Activated CD4-positive, alpha-beta T cell treated with anti-CD3 and anti-CD28 coated beads, Interleukin-2, amount 10 ng/mL, durations not matched to agents 24 days and 14 days (primary cell): ENCODE results near the gene PLK2. TPM values are rescaled to one million over a fixed set of nuclear protein-coding genes. Genes with fewer than 3 reads are reported as not detected.

Experiments used
- DNase-seq: peaks from one replicate; pipeline ENCODE4 v3.0.0; 2022
- H3K27ac Mint-ChIP-seq: one replicate; pipeline ENCODE4 v1.8.0; 2022; ENCODE audit warnings: mild to moderate bottlenecking, mixed read lengths
- H3K27me3 Mint-ChIP-seq: one replicate; pipeline ENCODE4 v1.8.0; 2022; ENCODE audit warnings: mixed read lengths
- H3K36me3 Mint-ChIP-seq: one replicate; pipeline ENCODE4 v1.8.0; 2022; ENCODE audit warnings: low read depth, mild to moderate bottlenecking, mixed read lengths
- H3K4me1 Mint-ChIP-seq: one replicate; pipeline ENCODE4 v1.8.0; 2021; ENCODE audit warnings: mixed read lengths
- H3K4me3 Mint-ChIP-seq: one replicate; pipeline ENCODE4 v1.8.0; 2022; ENCODE audit warnings: mild to moderate bottlenecking, moderate library complexity, mixed read lengths
- H3K9me3 Mint-ChIP-seq: one replicate; pipeline ENCODE4 v1.8.0; 2021; ENCODE audit warnings: mixed read lengths
- intact Hi-C: fragments of 100-400 bp; cut with micrococcal nuclease; formaldehyde crosslinking; loops from one replicate; pipeline ENCODE4 v1.15.1; 2023
- total RNA-seq: library from RNA; stranded (reverse); gene quantifications from 2 replicates; pipeline ENCODE4 v1.2.3, GENCODE V29; 2022

The PLK2 gene
- total RNA-seq, 1 donor from 2014 or later: 30.1 TPM

DNA sequence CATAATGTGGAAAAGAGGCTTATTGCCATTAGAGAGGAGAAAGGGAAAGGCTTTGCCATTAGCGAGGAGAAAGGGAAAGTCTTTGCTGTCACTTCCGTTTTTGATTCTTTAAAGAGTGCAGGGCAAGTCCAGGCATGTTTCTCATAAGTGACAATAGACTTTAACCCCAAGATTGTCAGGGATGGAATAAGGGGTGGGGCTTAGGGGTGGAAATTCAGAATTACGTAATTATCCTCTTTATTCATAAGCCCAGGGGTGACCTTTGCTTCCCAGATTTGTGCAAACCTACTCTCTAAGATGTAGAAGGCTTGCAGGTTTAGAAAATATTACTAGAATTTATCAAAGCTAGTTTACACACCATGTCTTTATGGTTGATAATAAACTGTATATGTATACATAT lies 2.3 kb upstream of the PLK2 start:
- peaks cover 19% of the 10 kb centered on the region for H3K27me3 Mint-ChIP-seq
- no peaks in the 10 kb centered on the region for H3K9me3 Mint-ChIP-seq
- peak overlapping the region; percentile 20 for H3K27ac Mint-ChIP-seq
- intact Hi-C loops: loop anchor here (1.0 to 5.0 kb wide), 2 partner anchors 812 to 1555 kb away; partner anchors contain the start of gene SETD9
- peaks cover 3% of the 10 kb centered on the region for H3K36me3 Mint-ChIP-seq
- H3K4me3 Mint-ChIP-seq: no peak overlapping the region
- peak; percentile 56 for DNase-seq
- peaks cover 26% of the 10 kb centered on the region for H3K4me1 Mint-ChIP-seq

DNA sequence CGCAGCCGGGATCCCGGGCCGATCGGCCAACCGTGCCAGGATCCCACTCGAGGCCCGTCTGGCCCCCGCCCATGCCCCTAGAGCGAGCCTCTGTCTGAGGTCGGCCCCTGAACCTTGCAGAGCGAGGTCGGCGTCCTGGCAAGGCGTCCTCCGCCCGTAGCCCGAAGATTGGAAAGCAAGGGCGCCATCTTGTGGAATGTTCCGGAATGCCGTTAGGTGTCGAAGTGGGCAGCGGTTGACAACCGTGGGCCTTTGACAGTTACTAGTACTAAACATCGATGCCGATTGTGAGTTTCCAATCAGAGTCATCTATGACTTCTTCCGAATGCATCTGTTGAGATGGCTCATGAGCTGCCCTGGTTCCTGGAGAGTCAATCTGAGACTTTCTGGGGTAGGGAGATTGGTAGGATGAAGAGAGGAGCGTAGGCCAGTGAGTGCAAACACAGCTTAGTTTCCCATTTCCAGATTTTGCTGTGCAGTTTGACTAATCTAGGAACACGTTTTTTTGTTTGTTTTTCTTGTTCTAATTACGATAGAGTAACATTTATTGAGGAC lies 923 bp upstream of the PLK2 start:
- Mint-ChIP-seq H3K4me1 (peaks cover 20% of the 10 kb centered on the region), H3K36me3 (peaks cover 7% of the 10 kb centered on the region)
- DNase-seq: peak; percentile 97

DNA sequence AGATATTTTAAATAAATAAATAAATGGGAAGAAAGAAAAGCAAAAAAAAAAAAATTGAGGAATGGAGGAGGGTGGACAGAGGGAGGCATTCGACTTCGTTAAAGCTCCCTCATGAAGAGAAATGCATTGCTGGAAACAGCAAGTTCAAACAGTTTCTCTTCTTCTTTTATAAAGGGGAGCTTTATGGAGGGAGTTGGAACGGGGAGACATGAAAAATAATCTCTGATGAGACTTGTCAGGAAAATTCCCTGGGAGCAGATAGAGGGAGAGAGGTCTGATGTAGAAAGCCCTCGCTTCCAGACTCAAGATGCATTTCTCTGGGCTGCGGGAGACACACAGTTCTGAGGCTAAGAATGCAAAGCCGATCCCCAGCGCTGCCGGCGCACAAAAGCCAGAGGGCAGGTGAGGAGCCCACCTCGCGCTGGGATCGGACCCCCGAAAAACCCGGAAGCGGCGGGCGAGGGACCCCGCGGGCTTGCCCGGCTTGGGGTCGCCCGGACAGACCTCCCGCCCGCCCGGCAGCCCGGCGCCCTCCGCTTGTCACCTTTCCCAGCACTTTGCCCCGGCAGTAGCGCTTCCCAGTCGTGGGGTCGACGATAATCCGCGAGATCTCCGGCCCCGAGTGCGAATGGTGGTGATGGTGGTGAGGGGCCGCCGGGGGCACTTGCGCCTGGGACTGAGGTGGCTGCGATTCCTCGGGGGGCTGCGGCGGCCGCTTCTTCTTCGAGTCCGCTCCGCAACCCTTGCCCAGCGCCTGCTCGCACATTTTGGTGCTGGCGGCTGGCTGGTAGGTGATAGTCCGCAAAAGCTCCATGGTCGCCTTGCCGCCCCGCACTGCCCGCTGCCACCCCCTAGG lies 512 bp downstream of the PLK2 start:
- H3K27ac Mint-ChIP-seq: peak overlapping the region; percentile 43
- H3K27me3 Mint-ChIP-seq: peaks cover 22% of the 10 kb centered on the region
- H3K36me3 Mint-ChIP-seq: peaks cover 12% of the 10 kb centered on the region
- H3K4me1 Mint-ChIP-seq: peaks cover 20% of the 10 kb centered on the region
- H3K4me3 Mint-ChIP-seq: peak overlapping the region; percentile 85
- intact Hi-C loops: loop anchor here (1.0 to 5.0 kb wide), 6 partner anchors 680 to 1552 kb away; partner anchors contain the start of genes MIER3 and SETD9
- no peaks in the 10 kb centered on the region for H3K9me3 Mint-ChIP-seq
- DNase-seq: no peak

More for the DNA sequence above, 923 bp upstream of the PLK2 start:
- Mint-ChIP-seq H3K27ac (peak overlapping the region; percentile 43), H3K4me3 (peak overlapping the region; percentile 85), H3K9me3 (no peaks in the 10 kb centered on the region), H3K27me3 (peaks cover 22% of the 10 kb centered on the region)
- intact Hi-C loops: loop anchor here (1.0 to 5.0 kb wide), 6 partner anchors 682 to 1554 kb away; partner anchors contain the start of genes MIER3 and SETD9

DNA sequence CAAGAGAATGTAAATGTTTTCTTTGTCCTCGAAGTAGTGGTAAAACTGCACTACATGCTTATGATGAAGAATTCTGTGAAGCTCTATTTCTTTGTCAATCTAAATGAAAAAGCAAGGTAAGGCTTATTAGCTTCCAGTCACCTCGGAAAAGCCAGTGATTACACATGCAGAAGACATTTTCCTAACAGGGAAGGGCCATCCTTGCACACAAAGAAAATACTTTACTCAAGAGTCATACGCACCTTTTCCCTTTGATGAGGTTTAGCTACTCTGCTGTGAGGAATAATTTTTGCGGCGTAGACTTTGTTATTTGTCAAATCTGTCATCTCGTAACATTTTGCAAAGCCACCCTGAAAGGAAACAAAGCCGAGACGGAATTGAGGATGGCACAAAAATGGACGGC lies 1.1 kb downstream of the PLK2 start:
- peaks cover 22% of the 10 kb centered on the region for H3K27me3 Mint-ChIP-seq
- peaks cover 20% of the 10 kb centered on the region for H3K4me1 Mint-ChIP-seq
- no peak for DNase-seq
- intact Hi-C loops: no loop called here
- H3K4me3 Mint-ChIP-seq: peak overlapping the region; percentile 85
- no peaks in the 10 kb centered on the region for H3K9me3 Mint-ChIP-seq
- H3K27ac Mint-ChIP-seq: peak overlapping the region; percentile 20
- peaks cover 14% of the 10 kb centered on the region for H3K36me3 Mint-ChIP-seq

DNA sequence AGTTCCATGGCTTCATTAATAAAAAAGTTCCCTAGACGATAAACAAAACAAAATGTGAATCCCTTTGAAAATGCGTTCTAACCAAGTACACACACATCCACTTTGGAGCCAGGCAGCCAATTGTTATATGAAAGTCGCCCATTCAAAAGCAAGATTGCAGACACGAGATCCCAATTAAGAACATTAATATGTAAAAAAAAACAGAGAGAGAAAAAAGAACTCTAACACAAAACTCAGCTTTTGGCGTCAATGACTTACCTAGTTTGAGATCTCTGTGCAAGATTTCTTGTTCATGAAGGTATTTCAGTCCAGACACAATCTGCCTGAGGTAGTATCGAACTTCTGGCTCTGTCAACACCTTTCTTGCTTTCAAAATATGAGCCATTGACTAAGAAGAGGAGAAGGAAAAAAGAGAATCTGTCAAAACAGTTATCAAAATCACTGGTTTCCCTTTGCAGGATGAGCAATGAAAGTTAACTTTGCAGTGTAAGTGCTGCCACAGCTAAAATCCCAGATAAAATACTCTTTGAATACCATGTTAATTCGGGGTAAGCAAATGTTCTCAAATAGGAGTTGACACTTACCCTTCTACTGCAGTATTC lies 1.6 kb downstream of the PLK2 start:
- H3K27ac Mint-ChIP-seq: no peak overlapping the region
- peaks cover 14% of the 10 kb centered on the region for H3K36me3 Mint-ChIP-seq
- no peak for DNase-seq
- intact Hi-C loops: no loop called here
- H3K27me3 Mint-ChIP-seq: peaks cover 22% of the 10 kb centered on the region
- peak overlapping the region; percentile 85 for H3K4me3 Mint-ChIP-seq
- no peaks in the 10 kb centered on the region for H3K9me3 Mint-ChIP-seq
- peaks cover 20% of the 10 kb centered on the region for H3K4me1 Mint-ChIP-seq

DNA sequence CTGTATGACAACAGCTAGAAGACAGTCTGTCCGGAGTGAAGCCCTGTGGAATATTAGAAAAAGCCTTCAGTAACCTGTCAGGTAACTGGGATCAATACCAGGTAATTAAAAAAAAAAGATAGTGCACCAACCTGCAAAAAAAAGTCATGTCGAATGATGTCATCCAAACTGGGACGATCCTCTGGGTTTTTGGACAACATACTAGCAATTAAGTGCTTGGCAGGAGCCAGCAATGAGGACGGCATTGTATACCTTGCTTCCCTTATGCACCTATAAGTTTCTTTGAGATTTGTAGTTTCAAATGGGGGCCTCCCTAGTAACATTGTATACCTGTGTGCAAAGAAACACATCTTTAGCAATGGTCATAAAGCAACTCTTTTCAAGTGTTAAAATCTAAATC lies 2.8 kb downstream of the PLK2 start:
- intact Hi-C loops: no loop called here
- Mint-ChIP-seq H3K9me3 (no peaks in the 10 kb centered on the region), H3K4me3 (no peak overlapping the region)

DNA sequence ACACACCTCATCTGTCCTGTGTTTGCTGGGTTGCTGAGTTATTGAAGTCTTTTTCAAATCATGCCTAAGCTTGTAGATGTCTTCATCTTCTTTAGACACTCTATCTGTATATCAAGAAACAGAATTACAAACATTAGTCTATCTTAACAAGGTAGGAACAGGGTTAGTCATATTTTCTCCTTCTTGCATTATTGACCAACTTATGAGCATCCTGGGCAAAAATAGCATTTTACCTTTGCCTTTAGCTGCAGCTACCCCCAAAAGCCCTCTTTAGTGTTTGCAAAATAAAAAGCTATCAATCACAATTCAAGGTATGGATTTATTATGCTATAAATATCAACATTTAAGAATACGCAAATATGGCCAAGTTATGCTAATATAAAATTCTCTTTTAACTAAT lies 3.4 kb downstream of the PLK2 start:
- Mint-ChIP-seq H3K36me3 (peaks cover 14% of the 10 kb centered on the region), H3K27ac (no peak overlapping the region), H3K9me3 (no peaks in the 10 kb centered on the region), H3K27me3 (peaks cover 22% of the 10 kb centered on the region), H3K4me1 (peaks cover 17% of the 10 kb centered on the region), H3K4me3 (no peak overlapping the region)
- peak; percentile 32 for DNase-seq
- intact Hi-C loops: no loop called here

More for the DNA sequence above, 2.8 kb downstream of the PLK2 start:
- no peak for DNase-seq
- peaks cover 14% of the 10 kb centered on the region for H3K36me3 Mint-ChIP-seq
- peaks cover 19% of the 10 kb centered on the region for H3K4me1 Mint-ChIP-seq
- H3K27ac Mint-ChIP-seq: no peak overlapping the region
- peaks cover 22% of the 10 kb centered on the region for H3K27me3 Mint-ChIP-seq

DNA sequence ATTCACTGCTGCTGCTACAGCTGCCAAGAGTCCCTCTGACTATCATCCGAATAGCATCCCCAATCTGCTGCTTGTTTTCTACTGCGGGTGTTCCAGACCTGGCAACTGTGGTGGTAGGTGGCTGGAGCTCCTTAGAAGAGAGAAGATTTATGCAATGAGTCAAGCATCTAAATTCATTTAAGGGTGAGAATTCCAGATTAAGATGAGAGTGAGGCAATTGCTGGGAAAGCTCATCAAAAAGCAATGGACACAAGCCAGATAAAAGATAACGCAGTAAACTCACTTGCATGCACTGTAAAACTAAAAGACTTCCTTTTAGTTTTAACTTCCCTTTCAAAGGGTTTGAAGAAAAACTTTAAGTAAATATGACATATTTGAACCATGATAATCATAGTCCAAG lies 3.9 kb downstream of the PLK2 start:
- peaks cover 13% of the 10 kb centered on the region for H3K4me1 Mint-ChIP-seq
- no peak overlapping the region for H3K4me3 Mint-ChIP-seq
- H3K9me3 Mint-ChIP-seq: no peaks in the 10 kb centered on the region
- DNase-seq: peak; percentile 46
- no peak overlapping the region for H3K27ac Mint-ChIP-seq
- H3K27me3 Mint-ChIP-seq: peaks cover 23% of the 10 kb centered on the region
- intact Hi-C loops: no loop called here
- H3K36me3 Mint-ChIP-seq: peaks cover 14% of the 10 kb centered on the region

DNA sequence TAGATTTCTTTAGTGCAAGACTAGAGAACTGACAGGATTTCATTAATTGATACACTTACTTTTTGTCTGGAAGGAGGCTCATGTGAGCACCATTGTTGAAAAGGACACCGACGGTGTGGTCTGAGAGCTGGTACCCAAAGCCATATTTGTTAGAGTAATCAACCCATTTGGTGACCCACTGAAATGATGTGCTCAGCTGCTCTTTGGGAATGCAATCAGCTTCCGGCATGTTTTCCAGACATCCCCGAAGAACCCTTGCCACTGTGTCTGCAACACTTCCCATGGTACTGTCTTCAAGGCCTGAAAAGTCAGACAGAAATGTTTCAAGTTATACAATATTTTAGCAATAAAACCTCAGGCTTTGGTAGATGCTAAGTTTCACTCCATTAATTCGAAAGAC lies 4.4 kb downstream of the PLK2 start:
- intact Hi-C loops: no loop called here
- no peak overlapping the region for H3K4me3 Mint-ChIP-seq
- H3K36me3 Mint-ChIP-seq: peaks cover 14% of the 10 kb centered on the region
- peak; percentile 41 for DNase-seq
- no peaks in the 10 kb centered on the region for H3K9me3 Mint-ChIP-seq
- peaks cover 27% of the 10 kb centered on the region for H3K27me3 Mint-ChIP-seq
- no peak overlapping the region for H3K27ac Mint-ChIP-seq
- H3K4me1 Mint-ChIP-seq: peaks cover 8% of the 10 kb centered on the region

DNA sequence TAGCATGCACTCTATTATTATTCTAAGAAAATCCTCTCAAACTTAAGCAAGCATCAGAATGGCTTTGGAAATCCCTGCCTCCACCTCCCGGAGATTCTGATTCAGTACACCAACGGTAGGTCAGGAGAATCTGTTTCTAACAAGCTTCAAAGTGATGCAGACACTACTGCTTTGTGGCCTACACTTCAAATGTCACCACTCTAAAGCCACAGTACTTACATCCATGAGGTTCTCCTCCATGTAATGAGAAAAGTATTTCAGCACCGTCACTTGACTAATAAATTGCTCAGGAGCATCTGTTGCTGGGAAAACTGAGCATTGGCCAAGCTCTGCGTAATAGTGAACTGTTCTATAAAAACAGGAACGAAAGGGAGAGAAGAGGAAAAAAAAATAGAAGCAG lies 4.8 kb downstream of the PLK2 start:
- intact Hi-C loops: no loop called here
- Mint-ChIP-seq H3K4me3 (no peak overlapping the region), H3K9me3 (no peaks in the 10 kb centered on the region), H3K27me3 (peaks cover 27% of the 10 kb centered on the region), H3K27ac (no peak overlapping the region), H3K36me3 (peaks cover 14% of the 10 kb centered on the region), H3K4me1 (peaks cover 8% of the 10 kb centered on the region)
- peak; percentile 51 for DNase-seq

DNA sequence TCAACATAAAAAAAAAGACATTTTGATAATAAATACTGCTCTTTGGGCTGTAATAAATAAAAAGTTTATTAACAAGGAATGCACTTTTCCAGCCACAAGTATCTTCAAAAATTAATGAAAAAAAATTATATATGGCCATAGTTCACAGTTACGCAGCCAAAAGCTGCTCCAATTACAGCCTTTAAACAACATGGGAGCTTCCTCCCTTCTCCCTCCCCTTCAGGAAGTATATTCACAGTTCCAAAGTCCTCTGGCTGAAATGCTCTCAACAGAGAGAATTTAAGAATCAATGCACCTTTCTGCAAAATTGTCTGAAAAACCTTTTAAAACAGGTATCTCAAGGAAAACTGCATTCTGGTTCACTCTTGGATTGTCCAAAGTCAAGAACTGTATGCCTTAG lies 5.9 kb downstream of the PLK2 start:
- Mint-ChIP-seq H3K4me1 (peaks cover 6% of the 10 kb centered on the region), H3K4me3 (no peak overlapping the region), H3K27ac (no peak overlapping the region), H3K27me3 (peaks cover 26% of the 10 kb centered on the region), H3K36me3 (peaks cover 14% of the 10 kb centered on the region), H3K9me3 (no peaks in the 10 kb centered on the region)
- intact Hi-C loops: no loop called here
- DNase-seq: peak; percentile 25

DNA sequence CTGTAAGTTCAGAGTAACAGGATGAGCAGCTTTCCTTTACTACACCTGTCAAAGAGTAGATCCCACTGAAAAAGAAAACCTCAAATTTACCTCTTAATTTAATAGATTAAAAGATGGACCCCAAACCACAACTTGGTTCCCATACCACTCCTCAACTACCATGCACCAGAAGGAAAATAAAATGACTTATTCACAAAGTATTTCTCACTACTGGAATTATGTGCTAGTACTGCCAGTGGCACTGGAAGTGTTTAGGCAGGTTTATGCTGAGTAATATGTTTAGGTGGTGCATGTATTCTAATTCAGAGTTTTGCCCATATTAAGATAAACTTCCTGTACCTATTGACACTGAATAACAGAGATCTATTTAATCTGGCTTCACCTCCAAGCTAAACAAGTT lies 6.6 kb downstream of the PLK2 start:
- peaks cover 13% of the 10 kb centered on the region for H3K36me3 Mint-ChIP-seq
- peaks cover under 1% of the 10 kb centered on the region for H3K4me1 Mint-ChIP-seq
- intact Hi-C loops: no loop called here
- no peak overlapping the region for H3K4me3 Mint-ChIP-seq
- peaks cover 20% of the 10 kb centered on the region for H3K27me3 Mint-ChIP-seq
- no peak for DNase-seq
- no peak overlapping the region for H3K27ac Mint-ChIP-seq
- no peaks in the 10 kb centered on the region for H3K9me3 Mint-ChIP-seq

DNA sequence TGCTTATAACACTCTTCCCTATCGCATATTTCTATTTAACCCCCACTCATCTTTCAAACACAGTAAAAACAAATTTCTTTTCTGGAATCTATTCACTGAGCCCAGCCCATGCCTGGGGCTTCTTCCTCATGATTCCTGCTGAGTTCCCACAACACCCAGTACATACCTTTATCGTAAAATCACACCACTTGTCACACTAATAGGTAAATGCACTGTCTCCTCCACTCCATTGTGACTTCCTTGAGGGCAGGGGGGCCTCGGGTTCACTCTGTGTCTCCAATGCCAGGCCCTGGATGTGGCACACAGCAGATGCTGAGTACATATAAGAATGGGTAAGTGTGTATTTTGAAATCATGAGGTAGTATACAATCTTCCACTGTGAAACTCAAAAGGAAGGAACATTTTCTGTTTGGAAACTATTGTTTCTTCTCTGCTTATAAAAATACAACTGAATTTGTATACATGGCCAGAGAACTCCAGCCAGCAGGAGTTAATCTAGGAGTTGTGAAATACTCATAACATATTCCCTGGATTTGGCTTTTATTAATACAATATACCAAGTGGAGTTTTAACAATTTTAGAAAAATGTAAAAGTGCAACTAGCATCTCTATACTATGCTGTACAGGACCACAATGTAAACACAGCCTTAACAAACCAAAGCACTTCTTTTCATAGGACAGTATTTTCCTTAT lies 7.2 kb downstream of the PLK2 start:
- DNase-seq: peak; percentile 44
- H3K4me3 Mint-ChIP-seq: no peak overlapping the region
- no peaks in the 10 kb centered on the region for H3K4me1 Mint-ChIP-seq
- H3K27me3 Mint-ChIP-seq: peaks cover 15% of the 10 kb centered on the region
- H3K9me3 Mint-ChIP-seq: no peaks in the 10 kb centered on the region
- H3K36me3 Mint-ChIP-seq: peaks cover 12% of the 10 kb centered on the region
- H3K27ac Mint-ChIP-seq: no peak overlapping the region
- intact Hi-C loops: no loop called here
